Neuron (in vitro differentiated cells): Measurements from ENCODE around the gene FOCAD.

ENCODE experiments used
- H2AFZ ChIP-seq: one replicate; pipeline ENCODE4 v1.6.1; 2013; ENCODE audit warnings: low read depth, mild to moderate bottlenecking, inconsistent platforms, low read length, moderate library complexity
- H3K27me3 ChIP-seq: one replicate; pipeline ENCODE4 v1.6.1; 2013; ENCODE audit warnings: low read length; ENCODE audit not compliant: insufficient read depth
- H3K36me3 ChIP-seq: one replicate; pipeline ENCODE4 v1.6.1; 2013; ENCODE audit warnings: low read length; ENCODE audit not compliant: insufficient read depth
- H3K4me1 ChIP-seq: one replicate; pipeline ENCODE4 v1.6.1; 2013; ENCODE audit warnings: low read length; ENCODE audit not compliant: insufficient read depth
- H3K4me3 ChIP-seq: 2 replicates; pipeline ENCODE4 v1.5.1; 2013; ENCODE audit warnings: mild to moderate bottlenecking, low read length, moderate library complexity
- H3K9me3 ChIP-seq: one replicate; pipeline ENCODE4 v1.6.1; 2013; ENCODE audit warnings: low read length

The FOCAD gene

GRCh38 chr9:20791682-20792081 lies 107.6 kb downstream of the FOCAD start:
- Histone ChIP-seq H3K4me3 (no peak overlapping the region), H3K9me3 (no peaks in the 10 kb centered on the region), H3K36me3 (peaks cover 26% of the 10 kb centered on the region), H3K27me3 (no peaks in the 10 kb centered on the region), H2AFZ (no peak overlapping the region), H3K4me1 (no peaks in the 10 kb centered on the region)

- no peaks in the 10 kb centered on the region for H3K9me3 ChIP-seq
- H3K27me3 ChIP-seq = no peaks in the 10 kb centered on the region
- H3K4me3 ChIP-seq = no peak overlapping the region
Observed at GRCh38 chr9:20804489-20805250, 120.6 kb downstream of the FOCAD start.

GRCh38 chr9:20805766-20806165 lies 121.7 kb downstream of the FOCAD start:
- no peak overlapping the region for H2AFZ ChIP-seq
- H3K36me3 ChIP-seq = peaks cover 2% of the 10 kb centered on the region
- H3K9me3 ChIP-seq = no peaks in the 10 kb centered on the region
- no peak overlapping the region for H3K4me3 ChIP-seq
- H3K4me1 ChIP-seq = no peaks in the 10 kb centered on the region
- no peaks in the 10 kb centered on the region for H3K27me3 ChIP-seq

More at GRCh38 chr9:20804489-20805250, 120.6 kb downstream of the FOCAD start:
- no peak overlapping the region for H2AFZ ChIP-seq
- peaks cover under 1% of the 10 kb centered on the region for H3K36me3 ChIP-seq
- H3K4me1 ChIP-seq = no peaks in the 10 kb centered on the region

- no peak overlapping the region for H3K4me3 ChIP-seq
- no peaks in the 10 kb centered on the region for H3K4me1 ChIP-seq
- H3K36me3 ChIP-seq = peaks cover 2% of the 10 kb centered on the region
- no peaks in the 10 kb centered on the region for H3K27me3 ChIP-seq
- H2AFZ ChIP-seq = no peak overlapping the region
- H3K9me3 ChIP-seq = no peaks in the 10 kb centered on the region
Observed at GRCh38 chr9:20808002-20808401, 123.9 kb downstream of the FOCAD start.

GRCh38 chr9:20811872-20812271 lies 127.8 kb downstream of the FOCAD start:
- Histone ChIP-seq H3K36me3 (peaks cover 2% of the 10 kb centered on the region), H2AFZ (no peak overlapping the region), H3K4me3 (no peak overlapping the region), H3K4me1 (no peaks in the 10 kb centered on the region), H3K9me3 (no peaks in the 10 kb centered on the region), H3K27me3 (no peaks in the 10 kb centered on the region)

- H3K4me3 ChIP-seq = no peak overlapping the region
- no peaks in the 10 kb centered on the region for H3K9me3 ChIP-seq
- peaks cover 2% of the 10 kb centered on the region for H3K36me3 ChIP-seq
- H2AFZ ChIP-seq = no peak overlapping the region
- H3K4me1 ChIP-seq = no peaks in the 10 kb centered on the region
- no peaks in the 10 kb centered on the region for H3K27me3 ChIP-seq
Observed at GRCh38 chr9:20815923-20816703, 132.1 kb downstream of the FOCAD start.

- H2AFZ ChIP-seq = no peak overlapping the region
- no peaks in the 10 kb centered on the region for H3K27me3 ChIP-seq
- no peaks in the 10 kb centered on the region for H3K9me3 ChIP-seq
- H3K4me1 ChIP-seq = no peaks in the 10 kb centered on the region
- no peak overlapping the region for H3K4me3 ChIP-seq
- H3K36me3 ChIP-seq = peaks cover 24% of the 10 kb centered on the region
Observed at GRCh38 chr9:20823051-20823450, 139.0 kb downstream of the FOCAD start.

- H3K9me3 ChIP-seq = peaks cover 5% of the 10 kb centered on the region
- no peaks in the 10 kb centered on the region for H3K27me3 ChIP-seq
- H3K4me3 ChIP-seq = no peak overlapping the region
- H3K4me1 ChIP-seq = peaks cover 4% of the 10 kb centered on the region
- H2AFZ ChIP-seq = no peak overlapping the region
- peaks cover 14% of the 10 kb centered on the region for H3K36me3 ChIP-seq
Observed at GRCh38 chr9:20831028-20831427, 147.0 kb downstream of the FOCAD start.

GRCh38 chr9:20832775-20833174 lies 148.7 kb downstream of the FOCAD start:
- Histone ChIP-seq H3K4me1 (peaks cover 18% of the 10 kb centered on the region), H3K4me3 (no peak overlapping the region), H3K9me3 (peaks cover 5% of the 10 kb centered on the region), H3K36me3 (peaks cover 10% of the 10 kb centered on the region), H2AFZ (no peak overlapping the region), H3K27me3 (no peaks in the 10 kb centered on the region)

- H2AFZ ChIP-seq = no peak overlapping the region
- H3K9me3 ChIP-seq = peaks cover 5% of the 10 kb centered on the region
- no peaks in the 10 kb centered on the region for H3K27me3 ChIP-seq
- H3K36me3 ChIP-seq = peaks cover 13% of the 10 kb centered on the region
- no peak overlapping the region for H3K4me3 ChIP-seq
- H3K4me1 ChIP-seq = peaks cover 18% of the 10 kb centered on the region
Observed at GRCh38 chr9:20835377-20836286, 151.6 kb downstream of the FOCAD start.

GRCh38 chr9:20837166-20837565 lies 153.1 kb downstream of the FOCAD start:
- Histone ChIP-seq H3K36me3 (peaks cover 13% of the 10 kb centered on the region), H2AFZ (no peak overlapping the region), H3K4me1 (peaks cover 18% of the 10 kb centered on the region), H3K4me3 (no peak overlapping the region), H3K27me3 (no peaks in the 10 kb centered on the region), H3K9me3 (peaks cover 7% of the 10 kb centered on the region)

- Histone ChIP-seq H3K4me1 (peaks cover 18% of the 10 kb centered on the region), H3K27me3 (no peaks in the 10 kb centered on the region), H3K36me3 (peaks cover 13% of the 10 kb centered on the region), H2AFZ (no peak overlapping the region), H3K4me3 (no peak overlapping the region), H3K9me3 (peaks cover 7% of the 10 kb centered on the region)
Observed at GRCh38 chr9:20838218-20838617, 154.2 kb downstream of the FOCAD start.

- Histone ChIP-seq H3K4me3 (no peak overlapping the region), H3K9me3 (peaks cover 2% of the 10 kb centered on the region), H2AFZ (no peak overlapping the region), H3K4me1 (no peaks in the 10 kb centered on the region), H3K36me3 (no peaks in the 10 kb centered on the region), H3K27me3 (no peaks in the 10 kb centered on the region)
Observed at GRCh38 chr9:20844916-20845315, 160.9 kb downstream of the FOCAD start.
